Measurements from ENCODE around the gene RPS25.

RPS25 gene

DNA sequence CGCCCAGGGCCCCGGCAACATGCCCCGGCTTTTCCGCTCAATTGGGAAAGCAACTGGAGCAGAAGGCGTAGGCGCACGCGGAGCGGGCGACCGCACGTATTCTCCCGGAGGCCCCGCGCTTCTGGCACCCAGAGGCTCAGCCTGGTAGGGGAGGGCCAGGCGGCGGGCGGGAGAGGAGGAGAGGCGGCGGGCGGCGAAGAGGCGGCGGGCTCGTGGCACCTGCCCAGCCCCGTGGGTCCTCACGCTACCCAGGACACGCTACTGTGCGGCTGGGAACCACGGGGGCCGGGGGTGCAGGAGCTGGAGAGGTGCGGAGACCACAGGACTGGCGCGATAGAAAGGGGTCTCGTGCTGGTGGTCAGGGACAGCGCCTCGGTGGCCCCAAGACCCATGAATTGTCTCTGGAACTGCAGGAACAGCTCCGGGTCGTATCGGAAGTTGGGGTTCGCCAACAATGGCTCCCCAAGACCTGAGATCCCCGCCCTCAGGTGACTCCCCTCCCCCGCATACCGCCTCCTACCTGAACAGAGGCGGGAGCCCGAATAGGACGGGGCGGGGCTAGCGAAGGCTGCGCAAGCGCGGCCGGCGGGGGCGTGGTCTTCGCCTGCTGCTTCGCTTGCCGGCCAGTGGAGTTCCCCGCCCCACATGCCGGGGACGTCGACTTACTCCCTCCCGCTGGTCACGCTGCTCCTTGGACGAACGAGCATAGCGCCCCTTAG is 12.3 kb upstream of the RPS25 start, which contains the start of gene SLC37A4:
SLC37A4 (minus strand) TSS at position 549 of the 719 bp plus-strand sequence.
- peak; percentile 92 for ATAC-seq
- TF ChIP-seq CREB5 (CRISPR knock-in tag; IDR thresholded peaks at IDR 0.05; ENCODE audit: low read depth): no peak

- no peak; the same call in 2 of the 3 replicates for ATAC-seq
These were observed 11.8 kb upstream of the RPS25 start for GRCh38 chr11:119030029-119030328.

DNA sequence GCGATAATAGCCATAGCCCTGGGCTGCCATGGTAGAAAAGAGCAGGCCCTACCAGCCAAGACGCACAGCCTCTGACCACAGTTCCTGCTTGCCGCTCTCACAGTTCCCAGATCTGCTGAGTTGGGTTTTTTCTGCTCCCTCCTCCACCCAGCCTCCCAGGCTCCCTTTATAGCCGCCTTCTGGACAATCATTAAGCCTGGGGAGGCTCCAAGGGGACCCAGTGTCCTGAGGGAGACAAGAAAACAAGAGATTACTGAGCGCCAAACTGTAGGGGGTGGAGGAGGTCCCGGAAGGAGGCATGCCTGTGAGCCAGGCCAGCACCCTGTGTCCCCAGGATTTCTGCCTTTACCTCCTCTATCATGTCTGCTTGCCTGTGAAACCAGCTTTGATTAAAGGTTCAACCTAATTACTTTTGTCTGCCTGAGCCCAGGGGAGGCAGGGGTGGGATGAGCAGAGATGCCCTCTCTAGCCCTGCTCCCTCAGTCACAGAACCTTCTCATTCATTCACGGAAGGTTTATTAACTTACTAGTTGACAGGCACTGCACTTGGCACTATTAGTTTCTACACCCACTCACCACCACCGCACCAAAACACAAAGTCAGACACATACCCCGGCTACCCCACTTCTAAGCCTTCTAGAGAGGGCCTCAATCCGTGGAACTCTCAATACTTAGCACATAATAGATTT is 11.3 kb upstream of the RPS25 start:
- ATAC-seq: peak; percentile 1; the same call in 1 of the 3 replicates
- TF ChIP-seq SNAI2 (CRISPR knock-in tag; IDR thresholded peaks at IDR 0.05): no peak
- TF ChIP-seq OSR1 (CRISPR knock-in tag; IDR thresholded peaks at IDR 0.05): no peak

More at GRCh38 chr11:119030029-119030328, 11.8 kb upstream of the RPS25 start:
- TF ChIP-seq ESRRG (CRISPR knock-in tag; IDR thresholded peaks at IDR 0.05) (no peak), ISL1 (CRISPR knock-in tag; IDR thresholded peaks at IDR 0.05) (no peak), SNAI2 (CRISPR knock-in tag; IDR thresholded peaks at IDR 0.05) (no peak), CSDC2 (CRISPR knock-in tag; IDR thresholded peaks at IDR 0.05) (no peak), BACH2 (CRISPR knock-in tag; IDR thresholded peaks at IDR 0.05; ENCODE audit: borderline replicate concordance) (no peak), TCF4 (CRISPR knock-in tag; IDR thresholded peaks at IDR 0.05; ENCODE audit: borderline replicate concordance) (no peak), RARB (CRISPR knock-in tag; IDR thresholded peaks at IDR 0.05) (no peak), ZNF565 (CRISPR knock-in tag; conservative IDR thresholded peaks at IDR 0.05; ENCODE audit: low read depth) (no peak), ZFP30 (CRISPR knock-in tag; IDR thresholded peaks at IDR 0.05) (no peak), POU6F1 (CRISPR knock-in tag; IDR thresholded peaks at IDR 0.05; ENCODE audit: borderline replicate concordance, low read depth) (no peak), ZNF8 (CRISPR knock-in tag; IDR thresholded peaks at IDR 0.05) (no peak), ZNF70 (CRISPR knock-in tag; IDR thresholded peaks at IDR 0.05) (no peak), ZC3H10 (CRISPR knock-in tag; IDR thresholded peaks at IDR 0.05) (no peak), GLIS3 (CRISPR knock-in tag; IDR thresholded peaks at IDR 0.05) (no peak), ZFP3 (CRISPR knock-in tag; IDR thresholded peaks at IDR 0.05) (no peak), PATZ1 (CRISPR knock-in tag; IDR thresholded peaks at IDR 0.05; ENCODE audit: borderline replicate concordance) (no peak), PPARA (CRISPR knock-in tag; IDR thresholded peaks at IDR 0.05; ENCODE audit: borderline replicate concordance) (no peak), OSR1 (CRISPR knock-in tag; IDR thresholded peaks at IDR 0.05) (no peak)
- TF ChIP-seq, protein P1, sequence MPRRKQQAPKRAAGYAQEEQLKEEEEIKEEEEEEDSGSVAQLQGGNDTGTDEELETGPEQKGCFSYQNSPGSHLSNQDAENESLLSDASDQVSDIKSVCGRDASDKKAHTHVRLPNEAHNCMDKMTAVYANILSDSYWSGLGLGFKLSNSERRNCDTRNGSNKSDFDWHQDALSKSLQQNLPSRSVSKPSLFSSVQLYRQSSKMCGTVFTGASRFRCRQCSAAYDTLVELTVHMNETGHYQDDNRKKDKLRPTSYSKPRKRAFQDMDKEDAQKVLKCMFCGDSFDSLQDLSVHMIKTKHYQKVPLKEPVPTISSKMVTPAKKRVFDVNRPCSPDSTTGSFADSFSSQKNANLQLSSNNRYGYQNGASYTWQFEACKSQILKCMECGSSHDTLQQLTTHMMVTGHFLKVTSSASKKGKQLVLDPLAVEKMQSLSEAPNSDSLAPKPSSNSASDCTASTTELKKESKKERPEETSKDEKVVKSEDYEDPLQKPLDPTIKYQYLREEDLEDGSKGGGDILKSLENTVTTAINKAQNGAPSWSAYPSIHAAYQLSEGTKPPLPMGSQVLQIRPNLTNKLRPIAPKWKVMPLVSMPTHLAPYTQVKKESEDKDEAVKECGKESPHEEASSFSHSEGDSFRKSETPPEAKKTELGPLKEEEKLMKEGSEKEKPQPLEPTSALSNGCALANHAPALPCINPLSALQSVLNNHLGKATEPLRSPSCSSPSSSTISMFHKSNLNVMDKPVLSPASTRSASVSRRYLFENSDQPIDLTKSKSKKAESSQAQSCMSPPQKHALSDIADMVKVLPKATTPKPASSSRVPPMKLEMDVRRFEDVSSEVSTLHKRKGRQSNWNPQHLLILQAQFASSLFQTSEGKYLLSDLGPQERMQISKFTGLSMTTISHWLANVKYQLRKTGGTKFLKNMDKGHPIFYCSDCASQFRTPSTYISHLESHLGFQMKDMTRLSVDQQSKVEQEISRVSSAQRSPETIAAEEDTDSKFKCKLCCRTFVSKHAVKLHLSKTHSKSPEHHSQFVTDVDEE (CRISPR knock-in tag; IDR thresholded peaks at IDR 0.05): no peak
- TF ChIP-seq, protein P2, sequence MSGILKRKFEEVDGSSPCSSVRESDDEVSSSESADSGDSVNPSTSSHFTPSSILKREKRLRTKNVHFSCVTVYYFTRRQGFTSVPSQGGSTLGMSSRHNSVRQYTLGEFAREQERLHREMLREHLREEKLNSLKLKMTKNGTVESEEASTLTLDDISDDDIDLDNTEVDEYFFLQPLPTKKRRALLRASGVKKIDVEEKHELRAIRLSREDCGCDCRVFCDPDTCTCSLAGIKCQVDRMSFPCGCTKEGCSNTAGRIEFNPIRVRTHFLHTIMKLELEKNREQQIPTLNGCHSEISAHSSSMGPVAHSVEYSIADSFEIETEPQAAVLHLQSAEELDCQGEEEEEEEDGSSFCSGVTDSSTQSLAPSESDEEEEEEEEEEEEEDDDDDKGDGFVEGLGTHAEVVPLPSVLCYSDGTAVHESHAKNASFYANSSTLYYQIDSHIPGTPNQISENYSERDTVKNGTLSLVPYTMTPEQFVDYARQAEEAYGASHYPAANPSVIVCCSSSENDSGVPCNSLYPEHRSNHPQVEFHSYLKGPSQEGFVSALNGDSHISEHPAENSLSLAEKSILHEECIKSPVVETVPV (CRISPR knock-in tag; IDR thresholded peaks at IDR 0.05): no peak

All from SK-N-SH treated with all-trans-retinoic acid at 6 μM for 48 hours (cell line).